ENCODE results near the gene CCNY.

GRCh38 chr10:35353395-35353794 lies 17.1 kb downstream of the CCNY start:
- no peak for TF ChIP-seq CTCF (IDR thresholded peaks at IDR 0.05)
- TF ChIP-seq POLR2A (IDR thresholded peaks at IDR 0.05), result no peak

Measured in lower leg skin (tissue), 3 donors.